Measurements from ENCODE around the gene FLYWCH1. TPM values are rescaled to one million over a fixed set of nuclear protein-coding genes. Genes with fewer than 3 reads are reported as not detected.
A peak's percentile ranks its signal among the peaks of the same experiment; 100 is the strongest.

The FLYWCH1 gene
- total and polyA plus RNA-seq, 9 of the 15 experiments (the other 6 are each of a cell fraction or from before 2014, with no cell fraction given): 0.18 to 33.6 (median 11.3) TPM

DNA sequence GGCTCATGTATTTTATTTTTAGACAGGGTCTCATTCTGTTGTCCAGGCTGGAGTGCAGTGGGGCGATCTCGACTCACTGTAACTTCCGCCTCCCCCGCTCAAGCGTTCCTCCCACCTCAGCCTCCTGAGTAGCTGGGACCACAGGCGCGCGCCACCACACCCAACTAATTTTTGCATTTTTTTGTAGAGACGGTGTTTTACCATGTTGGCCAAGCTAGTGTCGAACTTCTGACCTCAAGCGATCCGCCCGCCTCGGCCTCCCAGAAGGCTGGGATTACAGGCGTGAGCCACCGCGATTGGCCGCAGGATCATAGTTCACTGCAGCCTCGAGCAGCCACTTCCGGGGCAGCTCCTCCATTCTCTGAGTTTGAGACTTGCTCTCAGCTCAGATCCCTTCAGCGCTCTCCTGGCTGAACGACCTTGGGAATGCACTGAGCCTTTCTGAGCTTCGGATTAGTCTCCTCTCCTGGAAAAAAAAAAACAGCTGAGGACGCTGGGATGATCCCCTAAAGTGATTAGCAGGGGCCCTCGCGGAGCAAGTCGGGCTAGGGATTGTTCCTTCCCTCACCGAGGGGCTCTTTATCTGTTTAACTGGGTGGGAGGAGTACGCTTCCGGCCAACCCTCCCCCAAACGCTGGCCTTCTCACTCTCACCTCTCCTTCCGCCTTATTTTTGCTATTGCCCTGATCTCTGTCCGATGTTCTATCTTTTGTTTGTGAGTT lies 69.6 kb downstream of the FLYWCH1 start (continued):
- no peak for TF ChIP-seq HES1 (IDR thresholded peaks at IDR 0.05; ENCODE audit: low read depth)
- TF ChIP-seq, protein P1, sequence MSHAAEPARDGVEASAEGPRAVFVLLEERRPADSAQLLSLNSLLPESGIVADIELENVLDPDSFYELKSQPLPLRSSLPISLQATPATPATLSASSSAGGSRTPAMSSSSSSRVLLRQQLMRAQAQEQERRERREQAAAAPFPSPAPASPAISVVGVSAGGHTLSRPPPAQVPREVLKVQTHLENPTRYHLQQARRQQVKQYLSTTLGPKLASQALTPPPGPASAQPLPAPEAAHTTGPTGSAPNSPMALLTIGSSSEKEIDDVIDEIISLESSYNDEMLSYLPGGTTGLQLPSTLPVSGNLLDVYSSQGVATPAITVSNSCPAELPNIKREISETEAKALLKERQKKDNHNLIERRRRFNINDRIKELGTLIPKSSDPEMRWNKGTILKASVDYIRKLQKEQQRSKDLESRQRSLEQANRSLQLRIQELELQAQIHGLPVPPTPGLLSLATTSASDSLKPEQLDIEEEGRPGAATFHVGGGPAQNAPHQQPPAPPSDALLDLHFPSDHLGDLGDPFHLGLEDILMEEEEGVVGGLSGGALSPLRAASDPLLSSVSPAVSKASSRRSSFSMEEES (CRISPR knock-in tag; IDR thresholded peaks at IDR 0.05): no peak
- TF ChIP-seq SIN3A (IDR thresholded peaks at IDR 0.05; ENCODE audit: borderline replicate concordance in 2 of 2, control insufficient read depth in 1 of 2, low read depth in 2 of 2, low read length in 2 of 2): peak in 1 of 2 experiments; percentile 33; a peak in 2 of 4 replicates
- TF ChIP-seq SMAD1 (IDR thresholded peaks at IDR 0.05; ENCODE audit: low read depth, low read length, partially characterized antibody): no peak
- peak; percentile 28; the same call in 1 of the 2 replicates for TF ChIP-seq EHMT2 (IDR thresholded peaks at IDR 0.05)
- 0 out of 2 replicates have a peak, but pooled peaks have one; percentile 33 for TF ChIP-seq NR2C2 (CRISPR knock-in tag; IDR thresholded peaks at IDR 0.05)
- TF ChIP-seq NR2C2 (tag; IDR thresholded peaks at IDR 0.05): peak; percentile 97
- TF ChIP-seq PRPF4 (IDR thresholded peaks at IDR 0.05; ENCODE audit: insufficient read depth, low read depth, low read length, poor library complexity, severe bottlenecking): no peak

Data from K562 (cell line).